A673 (cell line): Measurements from ENCODE around the gene LRRC8D. TPM values are rescaled to one million over a fixed set of nuclear protein-coding genes. Genes with fewer than 3 reads are reported as not detected.
A peak's percentile ranks its signal among the peaks of the same experiment; 100 is the strongest.

Source experiments
- BruUV-seq: library from RNA; stranded (reverse); fragments of 400-500 nt; replicated peaks from 2 replicates; lab custom pipeline; 2021; lab: Mats Ljungman, UMichigan
- CTCF ChIA-PET: fragments of 300-600 bp; sonication (Branson Sonifier 250); formaldehyde crosslinking; loops from one replicate; lab custom pipeline; 2022; ENCODE audit warnings: antibody characterized with exemption; lab: Charles Lee
- POLR2A ChIA-PET: fragments of 300-600 bp; sonication (Branson Sonifier 250); formaldehyde crosslinking; loops from one replicate; lab custom pipeline; 2022; ENCODE audit warnings: antibody characterized with exemption; ENCODE audit not compliant: low non-redundant PET; lab: Charles Lee
- DNase-seq: peaks from one replicate; pipeline ENCODE4 v3.0.0-alpha.2; 2015; ENCODE audit warnings: low spot score
- H3K27ac ChIP-seq: fragments of 200-600 bp; sonication (generic); 2 replicates; pipeline ENCODE4 v1.5.1; 2016; ENCODE audit warnings: mixed run types, low read depth, mild to moderate bottlenecking, mixed read lengths, antibody characterized with exemption, low read length; ENCODE audit not compliant: poor library complexity, severe bottlenecking
- H3K27me3 ChIP-seq: fragments of 200-600 bp; sonication (generic); replicated peaks from 2 replicates; pipeline ENCODE4 v1.6.1; 2017; ENCODE audit warnings: mixed run types, low read depth, mild to moderate bottlenecking, mixed read lengths, antibody characterized with exemption, low read length; ENCODE audit not compliant: insufficient read depth, poor library complexity
- H3K36me3 ChIP-seq: fragments of 200-600 bp; sonication (generic); 2 replicates; pipeline ENCODE4 v1.6.1; 2016; ENCODE audit warnings: mixed run types, mild to moderate bottlenecking, mixed read lengths, antibody characterized with exemption, low read length; ENCODE audit not compliant: insufficient read depth, poor library complexity, severe bottlenecking
- H3K4me1 ChIP-seq: fragments of 200-600 bp; sonication (generic); 2 replicates; pipeline ENCODE4 v1.6.1; 2017; ENCODE audit warnings: mixed run types, mild to moderate bottlenecking, mixed read lengths, antibody characterized with exemption, low read length; ENCODE audit not compliant: insufficient read depth, poor library complexity, severe bottlenecking
- H3K4me3 ChIP-seq: fragments of 200-600 bp; sonication (generic); 2 replicates; pipeline ENCODE4 v1.5.1; 2016; ENCODE audit warnings: low read depth, mixed run types, mild to moderate bottlenecking, mixed read lengths, low read length; ENCODE audit not compliant: poor library complexity, severe bottlenecking
- H3K9me3 ChIP-seq: fragments of 200-600 bp; sonication (generic); 2 replicates; pipeline ENCODE4 v1.6.1; 2016; ENCODE audit warnings: mixed run types, low read depth, mild to moderate bottlenecking, mixed read lengths, antibody characterized with exemption, low read length; ENCODE audit not compliant: poor library complexity, severe bottlenecking
- CTCF ChIP-seq: fragments of 300-800, 200-600 bp; sonication (generic); conservative IDR thresholded peaks from 2 replicates; pipeline ENCODE4 v1.5.1; 2017; ENCODE audit warnings: low read depth, mild to moderate bottlenecking, antibody characterized with exemption, low read length, moderate library complexity, mixed read lengths
- EZH2 ChIP-seq: fragments of 200-600 bp; sonication (generic); IDR thresholded peaks from 2 replicates; pipeline ENCODE4 v1.6.1; 2017; ENCODE audit warnings: borderline replicate concordance, low read depth, mild to moderate bottlenecking, mixed read lengths, antibody characterized with exemption, low read length; ENCODE audit not compliant: poor library complexity, severe bottlenecking
- intact Hi-C: fragments of 100-400 bp; cut with micrococcal nuclease; formaldehyde crosslinking; loops from one replicate; pipeline ENCODE4 v1.10.0; 2022; ENCODE audit not compliant: unreplicated experiment
- total RNA-seq: library from RNA; stranded (reverse); gene quantifications from 2 replicates; pipeline ENCODE4 v1.2.3, GENCODE V29; 2021

Gene LRRC8D
- total RNA-seq, 1 experiment from 2014 or later, result 59.4 TPM

GRCh38 chr1:89910268-89910667 lies 89.4 kb downstream of the LRRC8D start:
- intact Hi-C loops, result no loop called here
- BruUV-seq, result no TSS peak
- POLR2A ChIA-PET, result interaction anchor here (0.6 kb wide), 1 partner anchor 549 kb away, joined by 7 read pairs; no protein-coding TSS in a partner anchor

GRCh38 chr1:89910780-89911179 lies 89.9 kb downstream of the LRRC8D start:
- H3K36me3 ChIP-seq, result no peaks in the 10 kb centered on the region
- no TSS peak for BruUV-seq
- H3K4me3 ChIP-seq, result no peak overlapping the region
- no peak for DNase-seq
- intact Hi-C loops, result no loop called here
- no peaks in the 10 kb centered on the region for H3K9me3 ChIP-seq
- H3K27me3 ChIP-seq, result no peaks in the 10 kb centered on the region
- ChIA-PET CTCF (no interaction called here), POLR2A (interaction anchor here (0.6 kb wide), 1 partner anchor 549 kb away, joined by 7 read pairs; no protein-coding TSS in a partner anchor)
- TF ChIP-seq EZH2 (no peak), CTCF (no peak)
- H3K27ac ChIP-seq, result peak overlapping the region; percentile 92
- H3K4me1 ChIP-seq, result peaks cover 68% of the 10 kb centered on the region

More at GRCh38 chr1:89910268-89910667, 89.4 kb downstream of the LRRC8D start:
- peak overlapping the region; percentile 92 for H3K27ac ChIP-seq
- H3K27me3 ChIP-seq, result no peaks in the 10 kb centered on the region
- TF ChIP-seq EZH2 (no peak), CTCF (no peak)
- H3K4me3 ChIP-seq, result no peak overlapping the region
- no peaks in the 10 kb centered on the region for H3K9me3 ChIP-seq
- no peaks in the 10 kb centered on the region for H3K36me3 ChIP-seq
- CTCF ChIA-PET, result no interaction called here
- no peak for DNase-seq
- peaks cover 73% of the 10 kb centered on the region for H3K4me1 ChIP-seq

- H3K36me3 ChIP-seq, result no peaks in the 10 kb centered on the region
- intact Hi-C loops, result no loop called here
- DNase-seq, result no peak
- CTCF ChIA-PET, result no interaction called here
- H3K27ac ChIP-seq, result peak overlapping the region; percentile 92
- no peaks in the 10 kb centered on the region for H3K27me3 ChIP-seq
- peaks cover 62% of the 10 kb centered on the region for H3K4me1 ChIP-seq
- POLR2A ChIA-PET, result interaction anchor here (0.6 kb wide), 1 partner anchor 550 kb away, joined by 7 read pairs; no protein-coding TSS in a partner anchor
- BruUV-seq, result no TSS peak
- H3K9me3 ChIP-seq, result no peaks in the 10 kb centered on the region
- no peak overlapping the region for H3K4me3 ChIP-seq
- TF ChIP-seq EZH2 (no peak), CTCF (no peak)
Measured at GRCh38 chr1:89911191-89911991, 90.6 kb downstream of the LRRC8D start.
